Measurements from ENCODE around the gene WDFY3. TPM values are rescaled to one million over a fixed set of nuclear protein-coding genes. Genes with fewer than 3 reads are reported as not detected.

WDFY3 gene
- total RNA-seq, 4 donors from 2014 or later: 79.2 to 244 (median 119) TPM

GRCh38 chr4:84862064-84862463 is 104.4 kb downstream of the WDFY3 start:
- H3K27me3 ChIP-seq: no peaks in the 10 kb centered on the region
- no peaks in the 10 kb centered on the region for H3K9me3 ChIP-seq
- no peak for DNase-seq (ENCODE audit: low spot score in 2 of 2)
- no peaks in the 10 kb centered on the region for H3K4me1 ChIP-seq
- TF ChIP-seq, protein P1, sequence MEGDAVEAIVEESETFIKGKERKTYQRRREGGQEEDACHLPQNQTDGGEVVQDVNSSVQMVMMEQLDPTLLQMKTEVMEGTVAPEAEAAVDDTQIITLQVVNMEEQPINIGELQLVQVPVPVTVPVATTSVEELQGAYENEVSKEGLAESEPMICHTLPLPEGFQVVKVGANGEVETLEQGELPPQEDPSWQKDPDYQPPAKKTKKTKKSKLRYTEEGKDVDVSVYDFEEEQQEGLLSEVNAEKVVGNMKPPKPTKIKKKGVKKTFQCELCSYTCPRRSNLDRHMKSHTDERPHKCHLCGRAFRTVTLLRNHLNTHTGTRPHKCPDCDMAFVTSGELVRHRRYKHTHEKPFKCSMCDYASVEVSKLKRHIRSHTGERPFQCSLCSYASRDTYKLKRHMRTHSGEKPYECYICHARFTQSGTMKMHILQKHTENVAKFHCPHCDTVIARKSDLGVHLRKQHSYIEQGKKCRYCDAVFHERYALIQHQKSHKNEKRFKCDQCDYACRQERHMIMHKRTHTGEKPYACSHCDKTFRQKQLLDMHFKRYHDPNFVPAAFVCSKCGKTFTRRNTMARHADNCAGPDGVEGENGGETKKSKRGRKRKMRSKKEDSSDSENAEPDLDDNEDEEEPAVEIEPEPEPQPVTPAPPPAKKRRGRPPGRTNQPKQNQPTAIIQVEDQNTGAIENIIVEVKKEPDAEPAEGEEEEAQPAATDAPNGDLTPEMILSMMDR (IDR thresholded peaks at IDR 0.05): no peak
- no peak overlapping the region for H3K27ac ChIP-seq
- H3K4me3 ChIP-seq: no peak overlapping the region
- peaks cover 21% of the 10 kb centered on the region for H3K36me3 ChIP-seq
- WGBS: 78% methylated on average over 2 of the region's 2 CpGs

DNA sequence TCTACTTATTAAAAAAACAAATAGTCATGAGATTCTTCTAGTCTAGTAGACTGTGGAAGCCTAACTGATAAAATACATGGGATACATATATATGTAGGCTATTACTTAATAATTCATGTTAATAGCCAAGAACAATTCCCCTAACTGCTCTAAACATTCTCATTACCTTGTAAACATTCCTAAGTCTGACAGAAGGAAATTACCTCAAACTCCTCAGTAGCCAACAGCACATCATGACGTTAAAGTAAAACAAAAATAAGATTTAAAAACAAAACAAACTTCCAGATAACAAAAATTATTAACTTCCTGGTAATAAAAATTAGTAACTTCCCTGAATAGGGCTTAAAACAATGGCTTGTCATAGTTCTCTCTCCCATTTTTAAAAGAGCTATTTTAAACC is 109.2 kb downstream of the WDFY3 start:
- Histone ChIP-seq H3K4me1 (peaks cover 4% of the 10 kb centered on the region), H3K36me3 (peaks cover 21% of the 10 kb centered on the region), H3K9me3 (no peaks in the 10 kb centered on the region), H3K27ac (no peak overlapping the region), H3K27me3 (no peaks in the 10 kb centered on the region), H3K4me3 (no peak overlapping the region)
- 74% methylated on average over 1 of the region's 1 CpG for WGBS
- TF ChIP-seq, protein P1 (IDR thresholded peaks at IDR 0.05): no peak
- TF ChIP-seq POLR2A (IDR thresholded peaks at IDR 0.05) (no peak), EP300 (IDR thresholded peaks at IDR 0.05) (no peak), POLR2AphosphoS5 (IDR thresholded peaks at IDR 0.05) (no peak)
- DNase-seq (ENCODE audit: low spot score in 2 of 2): no peak

DNA sequence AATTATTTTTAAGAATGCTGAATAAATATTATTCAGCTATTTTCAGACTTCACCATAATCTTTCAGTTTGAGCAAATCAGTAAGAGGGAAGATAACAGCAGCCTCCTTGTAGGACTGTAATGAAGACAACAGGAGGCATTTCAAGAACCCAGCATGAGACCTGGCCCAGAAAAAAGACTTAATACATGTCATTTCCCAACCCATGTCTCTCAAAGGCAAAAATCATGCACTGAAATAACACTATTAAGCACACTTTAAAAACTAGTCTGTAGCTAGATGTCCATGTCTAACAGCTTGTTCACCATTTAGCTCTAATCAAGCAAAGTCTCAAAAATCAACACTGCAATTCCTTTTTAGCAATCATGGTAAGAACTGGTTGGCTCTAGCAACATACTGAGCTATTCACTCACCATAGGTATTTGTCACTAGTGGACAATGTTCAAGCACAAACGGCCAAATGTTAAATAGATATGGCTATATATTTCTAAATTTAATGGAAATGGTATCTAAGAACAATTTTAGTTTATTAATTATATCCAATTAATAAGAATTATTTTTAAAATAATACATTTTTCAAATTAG is 109.9 kb downstream of the WDFY3 start:
- peaks cover 4% of the 10 kb centered on the region for H3K4me1 ChIP-seq
- no peak overlapping the region for H3K27ac ChIP-seq
- DNase-seq (ENCODE audit: low spot score in 2 of 2): no peak
- TF ChIP-seq EP300 (IDR thresholded peaks at IDR 0.05) (no peak), POLR2AphosphoS5 (IDR thresholded peaks at IDR 0.05) (no peak)
- 90% methylated on average over 1 of the region's 1 CpG for WGBS
- H3K9me3 ChIP-seq: no peaks in the 10 kb centered on the region
- no peak overlapping the region for H3K4me3 ChIP-seq
- no peaks in the 10 kb centered on the region for H3K27me3 ChIP-seq
- H3K36me3 ChIP-seq: peaks cover 21% of the 10 kb centered on the region

DNA sequence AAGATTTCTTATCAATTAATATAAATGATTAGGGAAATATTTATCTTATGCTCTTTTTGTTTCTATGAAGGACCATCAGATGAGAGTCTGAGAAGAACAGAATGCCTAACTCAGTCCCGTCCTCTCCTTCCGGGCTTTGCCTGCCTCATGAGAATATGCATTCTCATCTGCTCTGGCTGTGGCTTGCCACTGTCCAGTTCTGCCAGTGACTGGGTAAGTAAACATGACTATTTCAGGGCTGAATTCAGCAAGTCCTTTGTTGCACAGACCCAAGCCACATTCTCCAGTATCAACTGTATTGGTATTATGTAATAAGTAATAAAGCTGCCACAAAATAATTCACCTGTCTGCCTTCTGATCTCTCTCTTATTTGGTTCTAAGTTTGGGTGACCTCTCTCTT is 110.7 kb downstream of the WDFY3 start:
- Histone ChIP-seq H3K9me3 (no peaks in the 10 kb centered on the region), H3K27me3 (no peaks in the 10 kb centered on the region), H3K36me3 (peaks cover 21% of the 10 kb centered on the region), H3K27ac (no peak overlapping the region), H3K4me3 (no peak overlapping the region), H3K4me1 (peaks cover 4% of the 10 kb centered on the region)
- TF ChIP-seq POLR2AphosphoS5 (IDR thresholded peaks at IDR 0.05) (no peak), EP300 (IDR thresholded peaks at IDR 0.05) (no peak), POLR2A (IDR thresholded peaks at IDR 0.05) (no peak)
- TF ChIP-seq, protein P1 (IDR thresholded peaks at IDR 0.05): no peak
- DNase-seq (ENCODE audit: low spot score in 2 of 2): no peak
- WGBS: 69% methylated on average over 2 of the region's 2 CpGs

GRCh38 chr4:84852081-84852480 is 114.4 kb downstream of the WDFY3 start:
- Histone ChIP-seq H3K4me1 (peaks cover 4% of the 10 kb centered on the region), H3K27me3 (no peaks in the 10 kb centered on the region), H3K27ac (no peak overlapping the region), H3K4me3 (no peak overlapping the region), H3K36me3 (peaks cover 15% of the 10 kb centered on the region), H3K9me3 (no peaks in the 10 kb centered on the region)
- DNase-seq (ENCODE audit: low spot score in 2 of 2): no peak
- no peak for TF ChIP-seq EP300 (IDR thresholded peaks at IDR 0.05)
- TF ChIP-seq, protein P1 (IDR thresholded peaks at IDR 0.05): no peak
- no peak for TF ChIP-seq POLR2A (IDR thresholded peaks at IDR 0.05)
- no peak for TF ChIP-seq POLR2AphosphoS5 (IDR thresholded peaks at IDR 0.05)
- WGBS: 40% methylated on average over 1 of the region's 1 CpG

- no peak for DNase-seq (ENCODE audit: low spot score in 2 of 2)
- no peak overlapping the region for H3K4me3 ChIP-seq
- no peaks in the 10 kb centered on the region for H3K9me3 ChIP-seq
- no peak overlapping the region for H3K27ac ChIP-seq
- peaks cover 20% of the 10 kb centered on the region for H3K36me3 ChIP-seq
- H3K27me3 ChIP-seq: no peaks in the 10 kb centered on the region
- TF ChIP-seq, protein P1 (IDR thresholded peaks at IDR 0.05): no peak
- TF ChIP-seq POLR2AphosphoS5 (IDR thresholded peaks at IDR 0.05) (no peak), POLR2A (IDR thresholded peaks at IDR 0.05) (no peak), EP300 (IDR thresholded peaks at IDR 0.05) (no peak)
- no peaks in the 10 kb centered on the region for H3K4me1 ChIP-seq
Measured at GRCh38 chr4:84849051-84849640, 117.3 kb downstream of the WDFY3 start.

Data from suprapubic skin (tissue), 4 donors.